ENCODE measurements around the gene EPB41L2.

The EPB41L2 gene

DNA sequence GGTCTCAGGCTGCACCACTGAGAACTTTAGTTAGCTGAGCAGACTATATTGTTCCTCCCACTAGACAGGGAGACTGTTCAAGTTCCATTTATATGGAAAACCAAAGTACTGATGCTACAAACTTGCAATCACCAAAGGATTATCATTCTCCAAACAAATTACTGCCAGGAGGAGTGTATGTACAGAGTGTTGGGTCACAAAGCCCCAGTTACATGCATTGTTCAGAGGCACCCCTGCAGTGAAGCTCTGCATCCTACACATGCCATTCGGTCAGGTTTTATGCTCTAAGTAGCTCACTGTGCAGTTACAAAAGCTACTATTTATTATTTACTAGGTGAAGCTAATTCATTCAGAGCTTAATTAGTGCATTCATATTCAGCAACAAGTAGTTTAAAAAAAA is 160.0 kb downstream of the EPB41L2 start:
- DNase-seq = no peak

GRCh38 chr6:130900913-130901312 is 162.1 kb downstream of the EPB41L2 start:
- DNase-seq = no peak

GRCh38 chr6:130896249-130896648 is 166.8 kb downstream of the EPB41L2 start:
- DNase-seq = no peak

DNA sequence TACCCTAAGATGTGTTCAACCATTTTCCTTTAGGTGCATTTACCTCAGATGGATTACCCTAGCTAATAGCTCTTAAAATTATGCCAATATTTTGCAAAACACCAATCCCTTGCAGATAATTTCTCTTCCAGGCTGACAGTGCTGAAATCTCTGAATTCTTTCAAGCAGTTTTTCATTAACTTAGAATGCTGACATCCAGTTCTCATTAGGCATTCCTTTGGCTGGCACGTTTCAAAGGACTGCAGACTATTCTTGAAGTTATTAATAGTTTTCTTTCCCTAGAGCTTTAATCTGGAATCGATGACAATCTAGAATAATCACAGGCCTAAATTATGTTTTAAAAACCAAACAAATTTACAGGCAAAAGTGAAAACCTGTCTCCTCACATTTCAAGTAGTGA is 167.5 kb downstream of the EPB41L2 start:
- no peak for DNase-seq

- no peak for DNase-seq
These were observed 169.3 kb downstream of the EPB41L2 start for GRCh38 chr6:130893766-130894165.

DNA sequence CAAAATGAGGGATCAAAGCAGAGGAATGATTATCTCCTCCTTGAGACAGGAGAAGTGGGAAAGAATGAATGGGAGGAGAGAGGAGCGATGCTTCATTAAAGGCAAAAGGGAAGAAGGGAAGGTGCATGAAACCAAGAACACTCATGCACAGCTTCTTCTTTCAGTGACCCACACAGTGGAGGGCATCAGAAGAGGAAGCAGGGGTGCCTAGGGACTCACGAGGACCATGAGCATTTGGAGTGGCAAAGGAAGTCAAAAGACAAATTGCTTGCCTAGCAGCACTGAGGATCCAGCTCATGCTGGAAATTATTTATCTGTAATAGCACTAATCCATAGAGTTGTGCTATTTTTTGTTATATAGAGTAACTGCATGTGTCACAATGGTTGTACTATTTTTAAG is 169.8 kb downstream of the EPB41L2 start:
- DNase-seq = peak; percentile 18

DNA sequence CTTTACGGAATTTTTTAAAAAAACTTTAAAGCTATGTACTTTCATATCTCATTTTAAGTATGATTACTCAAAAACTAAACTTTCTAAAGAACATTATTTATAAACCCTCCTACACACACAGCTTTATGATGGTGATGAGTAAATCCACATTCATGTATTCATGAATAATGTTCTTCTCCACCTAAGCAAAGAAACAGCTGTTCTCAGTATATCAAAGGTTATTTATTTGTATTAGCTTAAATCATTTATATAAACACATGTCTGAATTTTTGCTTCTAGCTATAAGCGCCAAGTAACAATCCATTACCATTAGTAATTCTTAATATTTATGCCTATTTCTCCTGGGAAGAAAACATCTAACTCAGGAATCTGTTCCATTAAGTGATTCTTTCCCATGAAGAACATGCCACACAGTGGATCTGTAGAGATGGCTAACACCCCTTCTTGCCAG is 172.5 kb downstream of the EPB41L2 start:
- no peak for DNase-seq

GRCh38 chr6:130889423-130889822 is 173.6 kb downstream of the EPB41L2 start:
- DNase-seq = no peak

DNA sequence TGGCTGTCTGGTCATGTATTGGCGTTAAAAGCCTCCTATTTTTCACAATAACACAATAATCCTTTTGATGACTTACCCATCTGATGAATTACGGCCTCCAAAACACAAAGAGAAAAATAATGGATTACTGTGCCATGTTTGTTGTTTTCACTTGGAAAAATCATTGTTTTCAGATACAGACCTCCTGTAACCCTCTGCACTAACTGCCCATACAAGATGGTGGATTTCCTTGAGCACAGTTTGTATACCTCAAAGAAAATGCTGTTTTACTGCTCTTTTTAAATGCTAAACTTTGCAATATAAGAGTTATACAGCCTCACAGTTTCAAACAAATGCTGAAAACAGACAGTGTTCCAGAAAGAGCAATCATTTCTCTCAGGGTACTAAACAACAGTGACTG is 174.8 kb downstream of the EPB41L2 start:
- DNase-seq = no peak

DNA sequence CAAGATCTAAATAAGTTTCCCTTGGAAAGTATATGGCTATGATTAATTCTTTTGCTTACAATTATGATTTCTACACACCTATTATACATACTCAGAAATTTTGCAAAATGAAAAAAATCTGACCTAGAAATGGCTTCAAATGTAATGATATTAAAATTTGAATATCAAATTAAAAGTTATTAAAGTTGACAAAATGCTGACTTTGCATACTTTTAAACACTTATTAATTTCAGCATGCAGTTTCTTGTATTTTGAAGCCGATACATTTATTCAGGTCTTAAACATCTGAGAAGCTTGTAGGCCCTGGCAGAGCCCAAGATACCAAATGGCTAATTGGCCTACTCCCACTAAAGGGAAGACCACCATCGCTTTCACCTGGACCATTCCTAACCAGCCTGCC is 176.1 kb downstream of the EPB41L2 start:
- no peak for DNase-seq

GRCh38 chr6:130885392-130886192 is 177.5 kb downstream of the EPB41L2 start:
- peak; percentile 89 for DNase-seq

- peak; percentile 47 for DNase-seq
These were observed 180.7 kb downstream of the EPB41L2 start for GRCh38 chr6:130882370-130882769.

DNA sequence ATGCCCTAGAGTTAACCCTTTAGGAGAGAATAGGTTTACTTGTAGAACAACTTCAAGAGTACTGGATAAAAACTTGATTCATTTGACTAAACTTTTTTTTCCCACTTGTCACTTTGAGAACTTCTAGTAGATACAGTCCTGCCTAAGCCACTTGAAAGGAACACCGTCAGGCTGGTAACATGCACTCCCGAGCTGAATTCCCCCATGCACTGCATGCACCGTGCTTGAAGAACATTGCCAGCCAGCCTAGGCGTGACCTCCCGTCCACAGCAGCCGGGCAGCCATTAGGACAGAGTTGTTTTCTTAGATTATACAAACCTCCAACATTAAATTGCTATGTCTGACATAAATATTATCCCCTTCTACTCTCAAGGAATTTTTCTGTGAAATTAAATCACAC is 183.2 kb downstream of the EPB41L2 start:
- no peak for DNase-seq

GRCh38 chr6:130873746-130874145 is 189.3 kb downstream of the EPB41L2 start:
- no peak for DNase-seq

DNA sequence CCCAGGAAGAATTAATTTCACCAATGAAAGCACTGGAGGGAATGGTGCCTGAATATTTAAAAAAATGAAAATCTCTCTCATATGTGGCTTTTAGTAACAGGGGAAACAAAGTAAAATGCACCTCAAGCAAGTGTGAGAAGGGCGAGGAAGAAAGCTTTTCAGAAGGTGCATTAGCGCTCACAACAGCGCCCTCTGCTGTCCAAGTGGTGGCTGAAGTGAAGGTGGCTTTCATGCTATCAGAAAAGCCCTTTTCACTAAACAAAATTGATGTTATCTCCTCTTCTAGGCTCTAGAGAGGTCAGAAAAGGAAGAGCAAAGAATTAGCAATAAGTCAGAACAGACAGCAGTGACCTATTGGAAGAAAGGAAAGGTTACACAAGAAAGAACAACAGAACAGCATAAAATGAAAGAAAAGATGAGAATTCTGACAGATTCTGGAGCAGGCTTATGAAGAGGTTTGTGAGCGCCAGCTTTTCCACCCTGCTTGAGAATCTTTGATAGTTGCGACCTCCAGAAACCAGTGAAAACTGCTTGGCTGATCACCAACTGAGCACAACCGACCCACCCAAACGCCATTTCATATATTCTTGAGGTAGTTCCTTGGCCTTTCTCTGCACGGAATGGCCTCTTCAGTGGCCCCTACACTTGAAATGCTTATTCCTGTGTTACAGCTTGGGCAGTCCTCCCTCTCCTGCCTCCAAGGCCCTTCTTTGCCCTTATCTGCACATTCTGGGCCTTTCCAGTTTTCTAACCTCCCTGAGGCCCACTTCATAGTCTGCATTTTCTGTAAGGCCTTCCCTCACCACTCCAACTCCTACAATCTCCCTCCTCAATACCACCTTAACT is 190.6 kb downstream of the EPB41L2 start:
- peak; percentile 73 for DNase-seq

DNA sequence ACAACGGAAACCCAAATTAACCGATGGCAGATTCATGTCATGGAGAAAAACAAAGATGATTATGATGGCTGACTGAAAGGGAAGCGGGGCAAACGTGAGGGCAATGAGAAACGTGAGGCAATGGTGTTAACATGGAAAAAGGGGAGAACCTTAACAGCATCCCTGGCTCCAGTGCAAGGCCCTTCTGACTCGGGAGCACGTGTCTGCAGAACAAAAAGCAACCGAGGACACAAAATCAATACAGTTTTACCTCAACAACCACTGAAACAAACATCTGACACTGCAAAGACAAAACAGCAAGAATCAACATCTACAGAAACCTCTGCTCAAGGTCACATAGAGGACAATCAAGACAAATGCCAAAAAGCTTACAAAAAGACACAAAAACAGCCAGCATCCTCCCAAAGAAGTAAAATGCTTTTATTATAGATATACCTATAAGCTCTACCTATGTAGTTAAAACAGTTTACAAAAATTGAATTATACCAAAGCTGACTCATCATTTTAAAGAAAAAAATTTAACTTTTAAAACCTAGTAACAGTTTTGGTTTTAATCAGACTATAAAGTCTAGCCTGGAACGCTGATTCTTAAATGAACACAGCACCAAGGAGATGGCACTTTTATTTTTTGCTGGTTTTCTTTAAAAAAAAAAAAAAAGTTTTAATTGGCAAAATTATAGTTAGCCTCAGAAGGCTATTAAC is 192.7 kb downstream of the EPB41L2 start:
- DNase-seq = no peak

GRCh38 chr6:130869681-130870080 is 193.4 kb downstream of the EPB41L2 start:
- no peak for DNase-seq

DNA sequence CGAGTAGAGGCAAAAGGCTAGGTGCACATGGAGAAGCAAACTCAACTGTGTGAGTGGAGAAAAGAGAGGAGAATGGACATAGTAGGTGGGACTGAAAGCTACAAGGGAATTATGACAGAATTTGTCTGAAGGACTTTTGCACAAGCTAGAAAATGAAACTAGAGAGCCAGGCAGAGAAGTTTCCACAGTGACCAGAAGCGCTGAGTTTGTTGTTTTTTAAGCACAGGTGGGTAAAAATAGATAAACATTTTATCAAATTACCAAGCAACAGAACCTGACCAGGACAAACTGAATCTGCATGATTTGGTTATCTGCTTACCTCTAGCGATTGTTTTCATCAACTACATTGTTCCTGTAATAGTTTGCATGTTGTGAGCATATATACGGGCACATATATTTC is 197.3 kb downstream of the EPB41L2 start:
- no peak for DNase-seq

- DNase-seq = no peak
These were observed 198.7 kb downstream of the EPB41L2 start for GRCh38 chr6:130864344-130864743.

GRCh38 chr6:130863415-130864230 is 199.4 kb downstream of the EPB41L2 start:
- DNase-seq = no peak

GRCh38 chr6:130862370-130862769 is 200.7 kb downstream of the EPB41L2 start:
- no peak for DNase-seq

- DNase-seq = no peak
These were observed 203.7 kb downstream of the EPB41L2 start for GRCh38 chr6:130859161-130859867.

Data from hematopoietic multipotent progenitor cell treated with erythropoietin and hydrocortisone succinate and interleukin-3 and kit ligand, for 4 days (in vitro differentiated cells).